ENCODE data around the gene TK1. TPM values are rescaled to one million over a fixed set of nuclear protein-coding genes. Genes with fewer than 3 reads are reported as not detected.

Gene TK1
- total RNA-seq, 1 experiment from 2014 or later, result 167 TPM

Other genes with a start within 250 kb of the TK1 start
- gene TNRC6C, start 228.3 kb downstream of the TK1 start, total RNA-seq (2014; rRNA removed; shearing (Covaris generic)), result 3.2 and 4.0 TPM in 2 replicates
- not detected in 2 replicates for gene TMC6, start 58.3 kb downstream of the TK1 start, total RNA-seq (2014; rRNA removed; shearing (Covaris generic))
- not detected in 2 replicates for gene TMC8, start 56.3 kb downstream of the TK1 start, total RNA-seq (2014; rRNA removed; shearing (Covaris generic))
- not detected in 2 replicates for gene C17orf99, start 40.7 kb downstream of the TK1 start, total RNA-seq (2014; rRNA removed; shearing (Covaris generic))
- 15.6 and 17.3 TPM in 2 replicates for gene SYNGR2, start 18.5 kb downstream of the TK1 start, total RNA-seq (2014; rRNA removed; shearing (Covaris generic))
- 16.0 and 20.9 TPM in 2 replicates for gene AFMID, start 310 bp upstream of the TK1 start, total RNA-seq (2014; rRNA removed; shearing (Covaris generic))
- 157 and 160 TPM in 2 replicates for gene BIRC5, start 27.2 kb upstream of the TK1 start, total RNA-seq (2014; rRNA removed; shearing (Covaris generic))
- gene TMEM235, start 44.6 kb upstream of the TK1 start, total RNA-seq (2014; rRNA removed; shearing (Covaris generic)), result not detected in 2 replicates
- 6.2 and 10.6 TPM in 2 replicates for gene SOCS3, start 173.0 kb upstream of the TK1 start, total RNA-seq (2014; rRNA removed; shearing (Covaris generic))
- 19.5 and 21.9 TPM in 2 replicates for gene PGS1, start 191.6 kb upstream of the TK1 start, total RNA-seq (2014; rRNA removed; shearing (Covaris generic))